ENCODE measurements around the gene RPS27.
"Not testable (repeated sequence)": the region's sequence is repeated elsewhere in the genome, so short reads cannot be mapped to it uniquely, and the experiment has no call there.

RPS27 gene

GRCh38 chr1:153995202-153995601 is 4.6 kb downstream of the RPS27 start:
- Histone ChIP-seq H3K4me1 (ENCODE audit: insufficient read depth, low read length, severe bottlenecking) (peaks cover 23% of the 10 kb centered on the region), H3F3A (ENCODE audit: insufficient read depth, low read length) (peaks cover 9% of the 10 kb centered on the region), H3K27ac (ENCODE audit: low read depth, low read length, poor library complexity, severe bottlenecking) (no peak overlapping the region), H3K9ac (ENCODE audit: low read length) (no peak overlapping the region), H4K20me1 (ENCODE audit: insufficient read depth, low read length) (no peaks in the 10 kb centered on the region), H3K9me3 (ENCODE audit: low read length) (no peaks in the 10 kb centered on the region), H3K79me2 (ENCODE audit: insufficient read depth, low read length) (peaks cover 8% of the 10 kb centered on the region; the same call in 1 of the 2 replicates), H3K4me2 (ENCODE audit: low read length) (no peak overlapping the region), H3K4me3 (ENCODE audit: low read depth, low read length, poor library complexity, severe bottlenecking) (no peak overlapping the region), H3K27me3 (ENCODE audit: insufficient read depth, low read length) (no peaks in the 10 kb centered on the region), H3K36me3 (ENCODE audit: insufficient read depth, low read length) (peaks cover 51% of the 10 kb centered on the region), H3K9me2 (ENCODE audit: low read depth, low read length) (no peaks in the 10 kb centered on the region), H2AFZ (ENCODE audit: low read length) (no peak overlapping the region)
- TF ChIP-seq, protein P1, sequence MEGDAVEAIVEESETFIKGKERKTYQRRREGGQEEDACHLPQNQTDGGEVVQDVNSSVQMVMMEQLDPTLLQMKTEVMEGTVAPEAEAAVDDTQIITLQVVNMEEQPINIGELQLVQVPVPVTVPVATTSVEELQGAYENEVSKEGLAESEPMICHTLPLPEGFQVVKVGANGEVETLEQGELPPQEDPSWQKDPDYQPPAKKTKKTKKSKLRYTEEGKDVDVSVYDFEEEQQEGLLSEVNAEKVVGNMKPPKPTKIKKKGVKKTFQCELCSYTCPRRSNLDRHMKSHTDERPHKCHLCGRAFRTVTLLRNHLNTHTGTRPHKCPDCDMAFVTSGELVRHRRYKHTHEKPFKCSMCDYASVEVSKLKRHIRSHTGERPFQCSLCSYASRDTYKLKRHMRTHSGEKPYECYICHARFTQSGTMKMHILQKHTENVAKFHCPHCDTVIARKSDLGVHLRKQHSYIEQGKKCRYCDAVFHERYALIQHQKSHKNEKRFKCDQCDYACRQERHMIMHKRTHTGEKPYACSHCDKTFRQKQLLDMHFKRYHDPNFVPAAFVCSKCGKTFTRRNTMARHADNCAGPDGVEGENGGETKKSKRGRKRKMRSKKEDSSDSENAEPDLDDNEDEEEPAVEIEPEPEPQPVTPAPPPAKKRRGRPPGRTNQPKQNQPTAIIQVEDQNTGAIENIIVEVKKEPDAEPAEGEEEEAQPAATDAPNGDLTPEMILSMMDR (IDR thresholded peaks at IDR 0.05; ENCODE audit: low read length), result no peak
- TF ChIP-seq EZH2 (IDR thresholded peaks at IDR 0.05; ENCODE audit: borderline replicate concordance, low read length), result no peak

DNA sequence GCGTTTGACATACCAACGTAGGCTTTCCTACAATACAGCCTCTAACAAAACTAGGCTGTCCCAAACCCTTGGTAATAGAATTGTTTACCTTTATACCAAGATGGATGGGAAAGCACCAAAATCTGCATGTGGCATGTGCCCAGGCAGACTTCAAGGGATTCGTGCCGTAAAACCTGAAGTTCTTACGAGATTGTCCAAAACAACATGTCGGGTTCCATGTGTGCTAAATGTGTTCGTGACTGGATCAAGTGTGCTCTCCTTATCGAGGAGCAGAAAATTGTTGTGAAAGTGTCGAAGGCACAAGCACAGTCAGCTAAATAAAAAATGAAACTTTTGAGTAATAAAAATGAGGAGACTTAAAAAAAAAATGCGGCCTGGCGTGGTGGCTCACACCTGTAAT is 5.1 kb downstream of the RPS27 start:
- no peak overlapping the region for H3K4me2 ChIP-seq (ENCODE audit: low read length)
- H3K36me3 ChIP-seq (ENCODE audit: insufficient read depth, low read length), result peaks cover 51% of the 10 kb centered on the region
- H3K9me2 ChIP-seq (ENCODE audit: low read depth, low read length), result no peaks in the 10 kb centered on the region
- H3K9me3 ChIP-seq (ENCODE audit: low read length), result no peaks in the 10 kb centered on the region
- peaks cover 9% of the 10 kb centered on the region for H3F3A ChIP-seq (ENCODE audit: insufficient read depth, low read length)
- peaks cover 8% of the 10 kb centered on the region; the same call in 1 of the 2 replicates for H3K79me2 ChIP-seq (ENCODE audit: insufficient read depth, low read length)
- no peak overlapping the region for H2AFZ ChIP-seq (ENCODE audit: low read length)
- H3K4me1 ChIP-seq (ENCODE audit: insufficient read depth, low read length, severe bottlenecking), result peaks cover 21% of the 10 kb centered on the region
- no peak overlapping the region for H3K4me3 ChIP-seq (ENCODE audit: low read depth, low read length, poor library complexity, severe bottlenecking)
- TF ChIP-seq, protein P1 (IDR thresholded peaks at IDR 0.05; ENCODE audit: low read length), result no peak
- no peak for TF ChIP-seq EZH2 (IDR thresholded peaks at IDR 0.05; ENCODE audit: borderline replicate concordance, low read length)
- no peak overlapping the region for H3K27ac ChIP-seq (ENCODE audit: low read depth, low read length, poor library complexity, severe bottlenecking)
- H3K9ac ChIP-seq (ENCODE audit: low read length), result no peak overlapping the region
- H4K20me1 ChIP-seq (ENCODE audit: insufficient read depth, low read length), result no peaks in the 10 kb centered on the region
- no peaks in the 10 kb centered on the region for H3K27me3 ChIP-seq (ENCODE audit: insufficient read depth, low read length)

- H3K9me3 ChIP-seq (ENCODE audit: low read length); H3K79me2 ChIP-seq (ENCODE audit: insufficient read depth, low read length); H4K20me1 ChIP-seq (ENCODE audit: insufficient read depth, low read length); H3K4me2 ChIP-seq (ENCODE audit: low read length); H3K27ac ChIP-seq (ENCODE audit: low read depth, low read length, poor library complexity, severe bottlenecking); H3K9ac ChIP-seq (ENCODE audit: low read length); H2AFZ ChIP-seq (ENCODE audit: low read length); H3K27me3 ChIP-seq (ENCODE audit: insufficient read depth, low read length); H3F3A ChIP-seq (ENCODE audit: insufficient read depth, low read length); H3K4me3 ChIP-seq (ENCODE audit: low read depth, low read length, poor library complexity, severe bottlenecking); H3K9me2 ChIP-seq (ENCODE audit: low read depth, low read length): not testable (repeated sequence)
- H3K4me1 ChIP-seq (ENCODE audit: insufficient read depth, low read length, severe bottlenecking), result peaks cover 12% of the 10 kb centered on the region
- H3K36me3 ChIP-seq (ENCODE audit: insufficient read depth, low read length), result peaks cover 39% of the 10 kb centered on the region
Measured at GRCh38 chr1:153996882-153997281, 6.3 kb downstream of the RPS27 start.

DNA sequence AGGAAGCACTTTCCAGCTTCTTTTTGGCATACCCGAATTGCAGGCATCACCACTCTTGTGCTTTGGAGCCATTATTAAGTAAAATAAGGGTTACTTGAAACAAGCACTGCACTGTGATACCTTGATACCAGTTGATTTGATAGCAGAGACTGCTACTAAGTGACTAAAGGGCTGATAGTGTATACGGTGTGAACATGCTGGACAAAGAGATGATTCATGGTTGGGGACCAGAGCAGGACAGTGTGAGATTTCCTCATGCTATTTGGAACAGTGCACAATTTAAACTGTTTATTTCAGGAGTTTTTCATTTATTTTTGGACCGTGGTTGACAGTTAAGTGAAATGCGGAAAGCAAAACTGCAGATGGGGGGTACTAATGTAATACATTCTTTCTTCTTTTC is 9.9 kb downstream of the RPS27 start:
- H3F3A ChIP-seq (ENCODE audit: insufficient read depth, low read length), result no peaks in the 10 kb centered on the region
- H3K9me3 ChIP-seq (ENCODE audit: low read length), result no peaks in the 10 kb centered on the region
- H3K9me2 ChIP-seq (ENCODE audit: low read depth, low read length), result no peaks in the 10 kb centered on the region

More for the DNA sequence above, 9.9 kb downstream of the RPS27 start:
- Histone ChIP-seq H3K27me3 (ENCODE audit: insufficient read depth, low read length) (no peaks in the 10 kb centered on the region), H3K79me2 (ENCODE audit: insufficient read depth, low read length) (no peaks in the 10 kb centered on the region), H3K27ac (ENCODE audit: low read depth, low read length, poor library complexity, severe bottlenecking) (no peak overlapping the region), H3K9ac (ENCODE audit: low read length) (no peak overlapping the region), H3K4me3 (ENCODE audit: low read depth, low read length, poor library complexity, severe bottlenecking) (no peak overlapping the region), H3K4me2 (ENCODE audit: low read length) (no peak overlapping the region), H2AFZ (ENCODE audit: low read length) (no peak overlapping the region), H4K20me1 (ENCODE audit: insufficient read depth, low read length) (no peaks in the 10 kb centered on the region), H3K36me3 (ENCODE audit: insufficient read depth, low read length) (peaks cover 4% of the 10 kb centered on the region), H3K4me1 (ENCODE audit: insufficient read depth, low read length, severe bottlenecking) (no peaks in the 10 kb centered on the region)
- TF ChIP-seq EZH2 (IDR thresholded peaks at IDR 0.05; ENCODE audit: borderline replicate concordance, low read length), result no peak
- TF ChIP-seq, protein P1 (IDR thresholded peaks at IDR 0.05; ENCODE audit: low read length), result no peak
